Hematopoietic multipotent progenitor cell (in vitro differentiated cells): ENCODE data around the gene APLP2. TPM values are rescaled to one million over a fixed set of nuclear protein-coding genes. Genes with fewer than 3 reads are reported as not detected.

Experiments used
- DNase-seq, 3 donors: peaks; one replicate each; pipeline ENCODE4 v3.0.0-alpha.2; 2011 to 2015; ENCODE audit warnings: low read depth in 2 of 3, low spot score in 2 of 3
- total RNA-seq: library from RNA; depleted of rRNA; stranded (reverse); fragments of >200 nt; gene quantifications from one replicate; pipeline ENCODE4 v1.2.3, GENCODE V29; 2012

The APLP2 gene
- total RNA-seq, 1 donor, result 337 TPM

DNA sequence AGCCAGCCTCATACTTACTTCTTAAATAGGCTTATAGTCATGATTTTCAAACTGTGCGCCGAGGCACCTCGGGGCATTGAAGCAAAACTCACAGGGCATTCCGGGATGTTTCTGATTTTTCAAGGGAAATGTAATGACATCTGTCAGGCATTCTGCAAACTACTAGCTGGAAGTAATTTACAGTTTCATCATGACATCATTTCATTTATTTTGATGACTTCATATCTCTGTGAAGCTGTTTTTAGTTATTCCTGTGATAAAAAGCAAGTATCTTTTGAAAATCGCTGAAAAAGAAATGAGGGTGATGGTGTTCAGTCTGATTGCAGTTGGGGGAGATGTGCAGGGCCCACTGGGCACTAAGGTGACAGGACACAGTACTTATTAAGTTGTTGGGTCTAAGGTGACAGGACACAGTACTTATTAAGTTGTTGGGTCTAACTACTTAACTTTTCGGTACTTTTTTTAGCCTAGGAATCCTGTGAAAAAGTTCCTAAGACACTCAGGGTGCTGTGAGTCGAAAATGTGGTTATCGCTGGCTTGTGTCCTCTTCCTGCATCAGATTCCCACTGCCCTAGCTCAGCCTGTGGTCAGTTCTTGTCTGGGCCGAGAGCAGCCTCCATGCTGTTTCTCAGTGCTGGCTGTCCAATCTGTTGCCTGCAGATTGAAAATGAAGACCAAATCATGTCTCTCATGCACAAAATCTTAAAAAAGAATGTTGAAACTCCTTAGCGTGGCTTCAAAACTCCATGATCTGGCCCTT, 42.6 kb downstream of the APLP2 start:
- no peak for DNase-seq

DNA sequence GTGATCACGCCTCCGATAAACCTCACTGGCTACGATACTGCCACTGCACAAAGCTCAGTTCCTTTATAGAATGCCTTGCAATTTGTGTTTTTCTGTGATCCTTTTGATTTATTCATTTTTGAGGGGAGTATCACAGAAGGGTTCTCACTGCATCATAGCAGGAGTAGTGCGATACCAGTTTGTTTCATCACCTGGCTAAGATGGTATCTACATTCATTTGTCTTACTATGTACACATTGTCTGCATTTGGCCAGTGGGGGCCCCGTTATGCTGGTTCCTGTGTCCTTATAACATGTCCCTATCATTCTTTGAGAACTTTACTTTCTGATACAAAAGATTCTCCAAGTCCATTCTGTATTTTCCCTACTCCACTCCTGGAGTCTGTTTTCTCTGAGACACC, 44.6 kb downstream of the APLP2 start:
- DNase-seq, result no peak

DNA sequence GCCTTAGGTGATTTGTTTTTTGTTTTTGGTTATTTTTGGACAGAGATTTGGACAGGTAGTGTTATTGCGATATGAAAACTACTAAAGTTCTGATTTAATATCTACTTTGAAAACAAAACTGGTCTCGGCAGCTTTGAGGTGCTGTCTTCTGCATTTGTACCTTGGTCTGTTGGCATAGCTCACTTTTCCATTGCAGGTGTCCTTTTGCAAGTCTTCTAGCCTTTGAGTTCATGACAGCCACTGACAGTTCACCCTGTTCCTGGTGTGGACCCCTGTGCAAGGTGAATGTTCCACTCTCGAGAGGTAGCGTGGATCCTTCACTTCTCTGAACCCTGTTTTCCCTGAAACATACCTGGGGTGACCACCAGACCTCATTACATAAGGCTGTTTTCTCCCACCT, 45.0 kb downstream of the APLP2 start:
- no peak for DNase-seq

DNA sequence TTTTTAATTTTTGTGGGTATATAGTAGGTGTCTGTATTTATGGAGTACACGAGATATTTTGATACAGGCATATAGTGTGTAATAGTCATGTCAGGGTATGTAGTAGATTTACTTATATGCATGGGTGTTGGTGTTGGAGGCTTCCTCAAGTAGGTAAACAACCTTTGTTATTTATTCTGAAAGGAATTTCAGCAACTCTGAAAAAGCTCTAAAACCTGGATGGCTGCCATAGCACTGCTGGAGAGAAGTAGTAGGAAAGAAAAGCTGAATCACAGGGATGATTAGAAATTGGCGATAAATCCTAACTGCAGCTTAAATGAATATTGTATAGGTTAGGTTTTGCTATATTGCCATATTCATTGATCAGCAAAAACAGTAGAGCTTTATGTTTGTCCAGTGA, 45.5 kb downstream of the APLP2 start:
- DNase-seq, result no peak

DNA sequence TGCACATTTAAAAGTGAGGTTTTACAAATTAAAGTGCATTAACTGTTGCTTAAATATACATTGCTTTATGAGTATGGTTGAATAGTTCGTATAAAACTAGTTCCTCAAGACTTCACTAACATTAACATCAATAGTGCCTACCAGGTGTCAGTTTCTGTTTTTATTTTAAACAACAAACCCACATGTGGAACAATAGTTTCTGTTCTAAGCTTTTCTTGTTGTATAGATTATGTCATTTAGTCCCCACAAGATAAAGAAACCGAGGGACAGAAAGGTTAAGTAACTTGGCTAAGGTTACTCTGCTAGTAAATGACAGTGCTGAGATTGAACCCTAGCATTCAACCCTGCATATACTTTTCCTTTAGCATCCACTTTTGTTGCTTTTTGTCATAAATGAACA, 48.5 kb downstream of the APLP2 start:
- DNase-seq, result no peak

DNA sequence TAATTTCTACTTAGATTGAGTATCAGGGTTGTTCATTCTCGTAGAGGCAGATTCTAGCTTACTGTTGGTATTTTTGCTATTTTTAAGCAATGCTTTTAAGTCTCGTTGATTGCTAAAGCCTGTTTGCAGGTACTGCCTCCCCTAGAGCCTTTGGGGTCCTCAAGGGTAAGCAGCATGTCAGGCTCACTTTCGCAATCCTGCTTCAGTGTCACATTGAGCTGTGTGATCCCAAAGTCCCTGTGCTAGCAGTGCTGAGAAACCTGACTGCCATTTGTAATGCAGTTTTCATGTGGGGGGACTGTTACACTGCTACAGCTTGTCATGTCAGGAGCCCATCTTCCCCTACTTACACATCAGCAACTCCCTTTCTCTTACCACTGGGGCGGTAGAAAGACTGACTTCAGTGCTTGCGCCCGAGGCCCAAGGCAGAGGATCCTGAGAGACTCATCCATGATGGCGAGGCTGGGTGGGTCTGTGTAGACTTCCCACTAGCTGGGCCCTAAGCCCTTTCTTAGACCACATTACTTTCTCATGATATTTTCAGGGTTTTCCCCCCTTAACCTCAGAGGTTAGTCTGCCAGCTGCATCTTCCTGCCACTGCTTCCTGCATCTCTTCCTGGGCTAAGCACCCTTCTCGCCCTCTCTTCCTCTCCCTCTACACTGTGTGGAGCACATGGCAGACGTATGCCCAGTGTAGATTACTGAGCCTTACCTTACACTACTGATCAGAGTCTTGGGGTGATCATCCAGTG, 49.1 kb downstream of the APLP2 start:
- peak in 1 of 3 donors; percentile 41 for DNase-seq

DNA sequence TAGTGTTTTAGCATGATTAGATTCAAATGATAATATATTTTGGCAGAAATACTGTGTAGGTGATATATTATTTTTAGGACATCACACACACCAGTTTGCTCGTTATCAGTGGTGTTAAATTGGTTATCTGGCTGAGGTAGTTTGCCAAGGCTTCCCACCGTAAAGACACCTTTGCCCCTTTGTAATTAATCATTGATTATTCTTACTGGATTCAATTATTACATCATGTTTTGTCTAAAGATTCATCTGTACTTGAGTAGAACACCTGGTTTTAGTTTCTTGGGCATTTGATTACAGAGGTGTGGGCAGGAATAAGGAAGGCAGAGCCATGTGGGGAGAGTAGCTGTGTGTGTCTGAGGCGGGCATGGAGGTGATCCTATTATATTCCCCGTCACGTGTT, 50.4 kb downstream of the APLP2 start:
- DNase-seq, result no peak

DNA sequence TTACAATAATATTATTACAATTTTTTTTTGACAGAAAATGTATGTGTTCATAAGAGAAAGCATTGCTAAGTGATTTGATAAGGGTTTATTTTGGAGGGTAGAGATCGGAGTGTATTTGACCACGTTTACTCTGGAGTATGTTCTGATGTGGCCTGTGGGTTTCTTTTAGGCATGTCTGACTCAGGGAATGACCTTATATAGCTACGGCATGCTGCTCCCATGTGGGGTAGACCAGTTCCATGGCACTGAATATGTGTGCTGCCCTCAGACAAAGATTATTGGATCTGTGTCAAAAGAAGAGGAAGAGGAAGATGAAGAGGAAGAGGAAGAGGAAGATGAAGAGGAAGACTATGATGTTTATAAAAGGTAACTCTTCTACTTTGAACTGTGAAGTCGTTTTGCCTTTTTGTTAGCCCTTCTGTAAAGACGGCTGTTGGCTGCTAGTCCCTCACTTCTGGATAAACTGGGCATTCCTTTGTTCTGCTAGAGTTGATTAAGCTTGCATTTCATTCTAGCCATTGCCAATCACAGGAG, 51.8 kb downstream of the APLP2 start:
- no peak for DNase-seq

DNA sequence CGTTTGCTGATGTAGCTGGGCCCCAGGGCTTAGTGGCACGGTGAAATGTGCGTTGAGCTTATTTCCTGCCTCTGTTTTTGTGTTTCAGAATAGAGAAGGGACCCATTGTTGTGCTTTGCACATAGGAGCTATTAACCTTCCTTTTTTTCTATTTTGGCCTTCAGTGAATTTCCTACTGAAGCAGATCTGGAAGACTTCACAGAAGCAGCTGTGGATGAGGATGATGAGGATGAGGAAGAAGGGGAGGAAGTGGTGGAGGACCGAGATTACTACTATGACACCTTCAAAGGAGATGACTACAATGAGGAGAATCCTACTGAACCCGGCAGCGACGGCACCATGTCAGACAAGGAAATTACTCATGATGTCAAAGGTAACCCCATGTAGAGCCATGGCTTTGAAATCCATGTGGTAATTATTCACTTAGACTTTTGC, 52.5 kb downstream of the APLP2 start:
- DNase-seq, result no peak

DNA sequence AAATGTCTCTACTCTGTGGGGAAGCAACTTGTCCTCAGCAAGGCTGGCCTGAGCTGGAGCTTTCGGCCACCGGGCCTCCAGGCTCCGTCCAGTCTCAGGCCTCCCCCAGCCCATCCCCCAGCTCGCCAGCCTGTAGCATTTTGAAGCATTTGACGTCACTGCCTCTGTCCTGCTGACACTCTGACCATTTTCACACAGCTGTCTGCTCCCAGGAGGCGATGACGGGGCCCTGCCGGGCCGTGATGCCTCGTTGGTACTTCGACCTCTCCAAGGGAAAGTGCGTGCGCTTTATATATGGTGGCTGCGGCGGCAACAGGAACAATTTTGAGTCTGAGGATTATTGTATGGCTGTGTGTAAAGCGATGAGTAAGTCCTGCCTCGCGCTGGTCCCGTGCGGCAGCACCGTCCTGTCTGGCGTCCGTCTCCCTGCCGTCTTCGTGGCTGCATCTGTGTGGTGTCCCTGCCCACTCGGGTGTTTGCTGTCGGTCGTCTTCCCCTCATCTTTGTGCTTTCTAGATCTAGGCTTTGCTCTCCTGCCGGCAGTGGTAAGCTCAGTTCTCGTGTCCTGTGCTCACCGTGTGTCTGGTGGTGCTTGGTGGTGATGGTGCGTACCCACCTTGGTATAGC, 53.8 kb downstream of the APLP2 start:
- no peak for DNase-seq

DNA sequence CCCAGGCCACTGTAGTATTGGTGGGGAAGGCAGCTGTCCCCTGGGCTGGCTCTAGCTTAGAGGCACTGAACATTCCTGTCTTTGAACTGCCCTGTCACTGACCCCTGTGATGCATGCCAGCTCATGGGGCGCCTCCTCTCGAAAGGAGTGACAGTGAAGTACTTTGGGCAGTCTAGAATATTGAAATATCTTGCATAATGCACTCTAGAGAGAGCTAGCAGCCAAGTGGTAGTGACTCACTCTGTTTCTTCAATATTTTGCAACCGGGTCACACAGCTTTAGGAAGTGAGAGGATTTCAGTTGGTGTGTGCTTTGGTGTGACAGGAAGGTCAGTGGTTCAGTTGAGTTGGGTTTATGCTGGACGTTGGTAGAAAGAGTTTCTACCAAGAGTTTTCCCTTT, 54.4 kb downstream of the APLP2 start:
- DNase-seq, result no peak

DNA sequence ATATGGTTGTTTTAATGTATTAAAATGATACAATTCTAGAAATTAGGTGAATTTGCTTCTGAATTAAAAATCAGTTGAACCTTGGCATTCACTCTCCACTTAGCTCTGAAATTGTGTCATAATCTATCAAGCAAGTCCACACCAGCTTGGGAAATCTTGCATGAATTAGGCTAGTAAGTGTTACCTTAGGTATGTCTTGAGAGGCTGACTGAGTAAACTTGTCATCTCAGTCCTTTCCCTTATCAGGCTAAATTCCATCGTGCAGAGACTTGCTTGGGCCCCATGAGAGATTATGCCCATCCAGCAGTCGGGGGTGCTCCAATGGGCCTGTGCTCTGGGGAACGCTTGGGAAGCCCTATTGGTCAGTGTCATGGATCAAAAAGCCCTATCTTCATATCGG, 55.9 kb downstream of the APLP2 start:
- DNase-seq, result no peak

DNA sequence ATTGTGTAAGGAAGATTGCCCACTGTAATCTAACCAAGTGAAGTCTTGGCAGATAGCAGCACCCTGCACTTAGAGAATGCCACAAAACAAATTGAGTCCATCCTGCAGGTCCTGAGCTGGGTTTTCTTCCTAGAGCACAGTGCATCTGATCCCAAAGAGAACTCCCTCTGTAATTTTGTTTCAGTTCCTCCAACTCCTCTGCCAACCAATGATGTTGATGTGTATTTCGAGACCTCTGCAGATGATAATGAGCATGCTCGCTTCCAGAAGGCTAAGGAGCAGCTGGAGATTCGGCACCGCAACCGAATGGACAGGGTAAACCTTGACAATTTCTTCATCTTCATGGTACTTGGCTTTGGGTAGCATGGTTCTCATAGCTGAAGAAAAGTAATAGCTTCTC, 56.8 kb downstream of the APLP2 start:
- DNase-seq, result no peak

DNA sequence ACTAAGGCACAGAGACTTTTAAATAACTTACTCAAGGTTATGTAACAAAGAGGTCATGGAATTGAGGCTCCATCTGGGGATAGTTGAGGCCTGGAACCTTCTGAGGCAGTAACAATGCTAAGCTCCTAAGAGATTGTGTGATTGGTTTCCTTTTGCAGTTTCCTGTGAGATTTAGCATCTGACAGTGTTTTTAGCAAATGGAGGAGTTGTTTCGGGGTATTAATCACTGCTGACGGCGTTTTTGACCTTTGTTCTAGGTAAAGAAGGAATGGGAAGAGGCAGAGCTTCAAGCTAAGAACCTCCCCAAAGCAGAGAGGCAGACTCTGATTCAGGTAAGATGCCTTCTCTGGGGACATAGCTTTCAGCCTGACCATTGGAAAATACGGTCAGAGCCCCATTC, 57.8 kb downstream of the APLP2 start:
- no peak for DNase-seq

DNA sequence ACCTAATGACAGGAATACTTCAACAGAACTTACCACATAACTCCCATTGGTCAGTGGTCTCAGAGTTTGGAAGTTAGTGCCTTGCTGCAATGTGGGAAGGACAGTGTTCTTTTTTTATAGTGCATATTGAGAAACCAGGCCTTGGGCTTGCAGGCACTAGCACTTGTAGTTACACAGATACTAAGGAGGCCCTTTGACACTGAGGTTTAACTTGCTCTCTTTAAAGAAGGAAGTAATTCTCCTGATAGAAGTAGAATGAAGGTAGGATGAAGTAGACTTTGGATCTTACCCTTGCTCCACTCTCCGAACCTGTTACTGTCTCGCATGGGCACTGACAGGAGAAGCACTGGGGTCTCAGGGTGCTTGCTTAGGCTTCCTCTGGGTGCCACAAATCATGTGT, 58.9 kb downstream of the APLP2 start:
- no peak for DNase-seq

DNA sequence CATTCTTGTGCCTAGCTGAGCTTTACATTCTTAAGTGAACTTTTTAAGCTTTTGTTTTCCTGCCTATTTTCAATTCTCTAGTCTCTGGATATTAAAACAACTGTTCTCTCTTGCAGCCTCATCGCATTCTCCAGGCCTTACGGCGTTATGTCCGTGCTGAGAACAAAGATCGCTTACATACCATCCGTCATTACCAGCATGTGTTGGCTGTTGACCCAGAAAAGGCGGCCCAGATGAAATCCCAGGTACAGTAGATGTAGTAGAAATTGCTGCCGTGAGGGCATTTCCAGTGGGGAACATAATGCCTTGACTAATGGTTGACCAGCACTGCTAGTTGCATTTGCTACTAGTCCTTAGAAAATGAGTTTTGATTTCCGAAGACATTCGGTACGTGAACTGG, 60.2 kb downstream of the APLP2 start:
- DNase-seq, result no peak

DNA sequence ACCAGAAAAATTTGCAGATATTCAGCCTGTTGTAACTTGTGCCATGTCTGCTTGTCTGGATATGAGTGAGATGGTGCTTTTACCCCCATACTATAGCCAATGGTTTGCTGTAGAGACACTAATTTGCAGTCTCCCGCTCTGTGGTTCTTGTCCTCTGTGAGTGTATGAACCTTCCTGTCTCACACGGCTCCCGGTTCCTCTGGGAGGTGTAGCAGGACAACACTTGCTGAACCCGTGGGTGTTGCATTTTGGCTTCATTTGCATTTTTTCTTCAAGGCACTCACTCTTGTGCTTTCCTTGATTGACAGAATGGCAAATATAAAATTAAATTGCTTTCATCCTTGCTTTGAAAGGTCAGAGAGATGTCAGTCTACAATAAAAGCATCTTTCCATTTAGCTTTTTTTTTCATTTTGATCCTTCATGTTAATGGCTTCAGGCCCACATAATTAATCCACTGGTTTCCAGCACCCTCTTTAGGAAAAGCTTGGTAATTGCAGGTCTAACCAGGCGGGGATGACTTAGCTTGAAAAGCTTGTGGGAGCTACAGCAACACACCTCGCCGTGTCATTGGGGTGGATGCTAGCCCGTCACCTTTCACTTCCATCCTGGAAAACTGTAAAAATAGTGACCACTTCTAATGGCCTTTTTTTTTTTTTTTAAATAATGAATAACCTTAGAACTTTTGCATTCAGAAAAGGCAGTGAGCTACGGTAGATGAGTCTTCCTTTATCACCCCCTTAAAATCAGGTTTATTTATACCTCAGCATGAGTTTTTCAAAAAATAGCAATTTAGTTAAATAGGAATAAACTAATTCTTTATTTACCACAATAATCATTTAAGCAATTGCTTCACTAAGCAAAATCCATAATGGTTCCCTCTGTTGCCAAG, 62.5 kb downstream of the APLP2 start:
- peak; percentile 34 to 89 (median 58) for DNase-seq

DNA sequence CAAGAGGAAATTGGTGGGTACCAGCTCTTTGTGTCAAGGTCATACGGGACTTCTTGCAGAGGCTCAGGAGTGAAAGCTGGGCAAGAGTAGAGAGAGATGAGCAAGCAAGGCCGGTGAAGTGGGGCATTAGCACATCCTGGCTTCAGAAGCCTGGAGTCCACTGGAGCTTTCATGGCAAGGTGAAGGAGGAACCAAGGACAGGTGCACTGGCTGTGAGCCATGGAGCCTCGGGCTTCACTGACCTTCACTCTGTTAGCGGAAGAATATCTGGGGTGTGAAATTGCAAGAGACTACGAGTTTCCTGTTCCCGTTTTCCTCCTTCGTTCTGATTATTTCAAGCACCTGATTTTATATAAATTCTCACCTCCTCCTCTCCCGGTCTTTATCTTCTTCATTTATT, 64.0 kb downstream of the APLP2 start:
- DNase-seq, result no peak

DNA sequence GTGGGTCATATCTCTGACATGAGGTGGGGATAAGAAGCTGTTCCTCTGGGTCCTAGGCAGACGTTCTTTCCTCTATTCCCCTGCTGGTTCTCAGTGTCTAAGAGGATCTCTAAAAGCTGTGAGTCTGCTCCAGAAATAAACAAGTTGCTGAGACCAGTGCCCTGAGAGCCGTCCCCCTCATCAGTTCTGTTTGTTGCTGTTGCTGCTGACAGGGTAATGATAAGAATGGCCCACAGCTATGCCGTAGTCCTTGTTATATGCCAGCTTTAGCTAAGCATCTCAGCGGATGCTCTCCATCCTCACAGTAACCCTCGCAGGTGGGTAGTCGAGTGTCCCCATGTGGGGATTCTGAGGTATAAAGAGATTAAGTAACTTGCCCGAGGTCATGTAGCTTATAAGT, 66.4 kb downstream of the APLP2 start:
- no peak for DNase-seq

DNA sequence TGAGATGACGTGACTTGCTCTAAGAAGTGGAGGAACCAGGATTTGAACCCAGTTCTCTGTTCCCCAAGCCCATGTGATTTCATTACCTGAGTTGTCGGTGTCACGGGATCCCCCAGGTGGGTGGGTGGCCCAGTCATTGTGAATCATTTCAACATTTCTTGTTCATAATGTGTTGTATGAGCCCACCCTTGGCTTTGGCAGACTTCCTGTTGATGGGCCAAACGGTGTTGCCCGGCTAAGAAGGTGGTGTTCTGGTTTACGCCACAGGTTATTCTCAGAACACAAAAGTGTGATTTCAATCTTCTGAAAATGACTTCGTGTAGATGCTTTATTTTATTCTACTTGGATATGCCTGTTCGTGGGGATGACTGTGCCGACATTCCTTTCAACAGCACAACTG, 68.3 kb downstream of the APLP2 start:
- no peak for DNase-seq

DNA sequence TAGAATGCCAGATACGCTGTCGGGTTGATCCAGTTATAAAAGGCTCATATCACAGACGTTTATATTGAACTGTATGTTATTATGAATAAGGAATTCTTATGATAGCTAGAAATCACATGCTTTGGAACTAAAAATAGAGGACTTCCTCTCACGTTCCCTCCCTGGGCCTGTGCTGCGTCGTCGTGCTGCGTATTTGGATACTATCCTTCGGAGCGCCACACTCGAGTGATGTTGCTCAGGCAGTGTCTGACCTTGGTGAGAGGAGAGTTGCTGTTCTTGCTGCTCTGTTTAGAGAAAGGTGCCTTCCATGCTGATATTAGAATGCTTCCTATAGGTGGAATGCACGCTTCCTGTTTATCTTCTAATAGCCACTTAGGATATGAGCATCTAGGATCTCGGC, 69.7 kb downstream of the APLP2 start:
- no peak for DNase-seq
